COR-L47 (cell line): ENCODE measurements around the gene ATP2A3.
"Not testable (repeated sequence)": the region's sequence is repeated elsewhere in the genome, so short reads cannot be mapped to it uniquely, and the experiment has no call there.

Experiments
- DNase-seq: peaks from one replicate; lab custom pipeline; 2025; lab: John Stamatoyannopoulos, UW

The ATP2A3 gene

DNA sequence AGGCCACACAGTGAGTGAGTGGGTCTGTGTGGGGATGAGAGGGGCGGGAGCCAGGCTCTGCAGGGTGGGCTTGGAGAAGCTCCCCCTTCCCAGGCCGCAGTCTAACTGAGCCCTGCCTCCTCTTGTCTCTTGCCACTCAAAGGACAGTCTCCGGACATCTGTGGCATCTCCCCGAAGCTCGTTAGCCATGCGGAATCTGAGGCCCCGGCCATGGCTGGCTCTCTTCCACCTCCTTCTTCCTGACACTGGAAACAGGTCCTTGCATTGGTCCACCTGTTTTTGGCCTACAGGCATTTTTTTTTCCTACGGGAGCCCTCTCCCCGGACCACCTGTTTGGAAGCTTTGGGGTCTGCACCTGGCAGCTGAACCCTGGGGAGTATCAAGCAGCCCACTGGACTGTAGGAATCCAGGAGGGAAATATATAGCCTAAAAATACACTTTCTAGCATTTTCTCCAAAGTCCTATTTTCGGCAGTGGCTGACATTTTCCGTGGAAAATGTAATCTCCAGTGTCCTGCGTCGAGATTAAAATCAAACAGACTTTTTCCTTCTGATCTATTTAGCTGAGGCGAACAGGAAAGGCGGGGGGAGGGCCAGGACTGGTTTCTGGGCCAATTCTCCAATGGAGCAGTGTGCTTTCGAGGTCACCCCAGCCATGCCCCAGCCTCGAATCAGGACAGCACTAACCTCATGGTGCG, 9.1 kb downstream of the ATP2A3 start:
- DNase-seq, result no peak

GRCh38 chr17:3954086-3954485, 10.2 kb downstream of the ATP2A3 start:
- no peak for DNase-seq

DNA sequence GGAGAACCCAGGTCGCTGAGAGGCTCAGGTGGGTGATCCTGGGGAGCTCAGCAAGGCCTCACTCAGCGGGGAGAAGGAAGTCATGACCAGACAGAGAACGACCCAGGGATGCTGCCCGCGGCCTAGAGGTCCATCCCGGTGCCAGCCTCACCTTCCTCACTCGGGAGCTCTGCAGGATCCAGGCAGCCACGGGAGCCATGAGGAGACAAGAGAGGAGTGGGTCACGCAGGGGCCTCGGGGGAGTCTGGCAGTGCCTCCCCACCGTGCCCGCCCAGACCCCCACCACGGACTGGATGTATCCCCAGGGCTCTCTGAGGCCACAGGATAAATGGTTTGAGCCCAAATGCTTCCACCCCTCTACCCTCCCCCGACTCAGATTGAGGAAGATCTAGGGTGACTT, 10.7 kb downstream of the ATP2A3 start:
- no peak for DNase-seq

GRCh38 chr17:3952186-3952585, 12.1 kb downstream of the ATP2A3 start:
- no peak for DNase-seq

- no peak for DNase-seq
Observed at GRCh38 chr17:3951420-3951819, 12.8 kb downstream of the ATP2A3 start.

DNA sequence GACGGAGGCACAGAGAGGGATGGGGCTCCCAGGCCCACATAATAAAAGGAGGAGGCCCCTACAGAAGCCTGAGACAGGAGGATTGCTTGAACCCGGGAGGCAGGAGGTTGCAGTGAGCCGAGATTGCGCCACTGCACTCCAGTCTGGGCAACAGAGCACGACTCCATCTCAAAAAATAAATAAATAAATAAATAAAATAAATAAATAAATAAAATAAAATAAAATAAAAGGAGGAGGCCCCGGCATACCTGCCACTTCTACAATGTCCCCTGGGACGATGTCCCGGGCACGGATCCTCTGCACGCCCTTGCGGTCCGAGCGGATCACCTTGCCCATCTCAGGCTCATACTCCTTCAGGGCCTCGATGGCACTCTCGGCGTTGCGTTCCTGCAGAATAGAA, 13.2 kb downstream of the ATP2A3 start:
- DNase-seq, result no peak

DNA sequence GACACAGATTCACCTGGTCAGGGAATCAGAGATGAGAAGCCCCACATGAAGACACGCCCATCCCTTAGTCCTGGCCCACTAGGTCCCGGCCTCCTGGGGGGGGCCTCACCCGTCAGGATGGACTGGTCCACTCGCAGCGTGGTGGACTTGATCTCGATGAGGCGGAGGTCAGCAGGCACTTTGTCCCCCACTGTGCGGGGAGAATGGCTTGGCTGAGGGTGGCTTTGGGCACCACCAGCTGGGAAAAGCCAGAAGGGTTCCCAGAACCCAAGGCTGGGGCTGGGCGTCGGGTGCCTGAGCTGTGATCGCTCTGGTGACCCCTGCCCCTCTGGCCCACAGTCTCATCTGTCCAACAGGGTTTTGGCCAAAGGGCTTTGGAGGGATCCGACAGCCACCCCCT, 13.7 kb downstream of the ATP2A3 start:
- no peak for DNase-seq

DNA sequence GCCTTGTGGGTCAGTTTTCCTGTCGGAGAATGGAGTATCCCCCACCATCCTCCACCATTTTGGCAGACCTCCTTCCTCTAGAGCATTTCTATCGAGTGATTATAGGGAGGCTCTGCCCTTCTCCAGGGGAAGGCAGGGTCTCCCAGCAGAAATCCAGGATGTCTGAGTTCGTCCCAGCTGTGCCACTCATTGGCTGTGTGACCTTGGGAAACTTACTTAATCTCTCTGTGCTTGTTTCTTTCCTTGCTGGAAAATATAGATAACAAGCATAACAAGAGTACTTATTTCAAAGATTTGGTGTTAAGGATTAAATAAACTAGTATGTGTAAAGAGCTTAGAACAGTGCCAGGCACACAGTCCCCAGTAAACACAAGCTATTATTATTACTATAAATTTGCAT, 14.8 kb downstream of the ATP2A3 start:
- DNase-seq, result no peak

GRCh38 chr17:3948551-3948950, 15.7 kb downstream of the ATP2A3 start:
- not testable (repeated sequence) for DNase-seq

DNA sequence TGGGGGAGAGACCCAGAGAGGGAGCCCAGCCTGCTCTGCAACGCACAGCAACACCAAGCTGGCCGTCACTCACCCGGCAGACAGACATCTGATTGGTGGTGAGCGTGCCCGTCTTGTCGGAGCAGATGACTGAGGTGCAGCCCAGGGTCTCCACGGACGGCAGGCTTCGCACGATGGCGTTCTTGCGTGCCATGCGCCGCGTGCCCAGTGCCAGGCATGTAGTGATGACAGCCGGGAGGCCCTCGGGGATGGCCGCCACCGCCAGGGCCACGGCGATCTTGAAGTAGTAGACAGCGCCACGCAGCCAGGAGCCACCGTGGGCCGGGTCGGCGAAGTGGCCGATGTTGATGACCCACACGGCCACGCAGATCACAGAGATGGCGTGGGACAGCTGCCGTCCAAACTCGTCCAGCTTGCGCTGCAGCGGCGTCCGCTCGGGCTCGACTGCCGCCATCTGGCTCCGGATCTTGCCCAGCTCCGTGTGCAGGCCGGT, 16.9 kb downstream of the ATP2A3 start:
- DNase-seq, result no peak

DNA sequence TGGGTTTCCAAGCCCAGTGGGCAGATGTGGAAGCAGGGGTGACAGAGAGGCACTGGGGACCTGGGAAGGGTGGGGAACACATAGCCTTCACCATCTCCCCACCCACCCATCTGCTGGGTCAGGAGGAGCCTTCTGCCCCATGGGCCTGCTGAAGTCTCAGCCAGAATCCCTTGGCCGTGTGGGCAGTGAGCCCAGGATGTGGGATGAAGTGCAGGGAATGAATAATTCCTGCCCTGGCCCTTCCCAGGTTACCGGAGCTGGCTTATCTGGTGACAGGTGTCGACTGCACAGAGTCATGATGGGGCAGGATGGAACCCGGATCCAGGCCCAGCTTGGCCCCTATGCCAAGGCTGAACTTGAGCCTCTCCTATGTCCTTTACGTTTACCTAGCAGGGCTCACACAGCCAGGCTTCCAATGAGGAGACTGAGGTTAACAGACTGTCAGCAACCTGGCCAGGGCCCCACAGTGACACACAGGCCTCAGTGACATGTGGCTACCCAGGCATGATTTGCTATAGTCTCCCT, 17.5 kb downstream of the ATP2A3 start:
- DNase-seq, result no peak

- no peak for DNase-seq
Observed at GRCh38 chr17:3944485-3945388, 19.5 kb downstream of the ATP2A3 start.

DNA sequence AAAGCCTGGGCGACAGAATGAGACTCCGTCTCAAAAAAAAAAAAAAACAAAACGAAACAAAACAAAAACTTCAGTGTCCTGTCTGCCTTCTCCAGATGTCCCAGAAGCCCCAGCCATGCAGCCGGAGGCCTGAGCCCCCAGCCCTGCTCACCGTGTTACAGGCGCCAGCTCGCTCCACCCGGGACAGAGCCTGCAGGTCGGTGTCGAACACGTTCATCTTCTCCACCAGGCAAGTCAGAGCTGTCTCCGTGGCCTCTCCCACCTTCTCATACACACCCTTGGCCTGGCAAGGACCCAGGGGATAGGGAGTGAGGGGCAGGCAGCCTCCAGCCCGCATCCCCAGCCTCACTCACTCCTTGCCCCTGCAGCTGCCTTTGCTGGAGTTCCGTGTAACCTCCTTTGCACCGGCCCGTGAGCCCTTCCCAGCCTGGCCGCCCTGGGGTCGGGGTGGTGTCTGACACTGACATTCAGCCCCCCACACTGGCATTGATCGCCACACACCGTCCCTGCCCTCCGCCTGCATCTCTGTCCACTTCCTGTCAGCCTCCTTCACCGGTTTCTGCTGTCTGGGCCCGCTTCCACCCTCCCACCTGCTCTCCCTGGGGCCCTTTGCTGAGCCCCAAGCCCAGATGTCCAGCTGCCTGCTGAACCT, 20.9 kb downstream of the ATP2A3 start:
- DNase-seq, result no peak

DNA sequence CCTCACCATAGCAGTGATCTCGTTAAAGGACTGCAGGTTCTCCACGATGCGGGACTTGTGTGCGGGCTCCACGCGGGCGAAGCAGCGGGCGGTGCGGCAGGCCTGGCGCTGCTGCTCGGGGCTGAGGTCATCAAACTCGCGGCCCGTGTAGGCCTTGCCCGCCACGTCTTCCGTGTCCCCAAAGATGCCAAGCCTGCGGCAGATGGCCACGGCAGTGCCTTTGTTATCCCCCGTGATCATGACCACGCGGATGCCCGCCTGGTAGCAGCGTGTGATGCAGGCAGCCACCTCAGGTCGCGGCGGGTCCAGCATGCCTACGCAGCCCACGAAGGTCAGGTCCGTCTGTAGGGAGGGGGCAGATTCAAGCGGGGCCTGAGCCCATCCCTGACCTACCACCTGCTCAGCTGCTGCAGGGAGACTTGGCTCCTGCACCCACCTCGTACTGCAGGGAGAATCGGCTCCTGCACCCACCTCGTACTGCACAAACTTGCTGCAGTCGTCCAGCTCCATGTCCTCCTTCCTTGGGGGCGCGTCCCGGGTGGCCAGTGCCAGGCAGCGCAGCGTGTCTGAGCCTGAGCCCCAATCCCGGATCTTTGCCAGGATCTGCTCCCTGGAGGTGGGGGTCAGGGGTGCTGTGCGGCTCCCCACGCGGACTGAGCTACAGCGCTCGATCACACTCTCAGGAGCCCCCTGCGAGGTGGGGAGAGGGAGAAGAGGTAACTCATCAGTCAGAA, 23.1 kb downstream of the ATP2A3 start:
- DNase-seq, result no peak

GRCh38 chr17:3937359-3937758, 26.9 kb downstream of the ATP2A3 start:
- DNase-seq, result no peak

GRCh38 chr17:3935825-3936355, 28.3 kb downstream of the ATP2A3 start:
- DNase-seq, result no peak

- peak; percentile 51 for DNase-seq
Observed at GRCh38 chr17:3935140-3935542, 29.1 kb downstream of the ATP2A3 start.

GRCh38 chr17:3929764-3930163, 34.5 kb downstream of the ATP2A3 start:
- DNase-seq, result no peak

DNA sequence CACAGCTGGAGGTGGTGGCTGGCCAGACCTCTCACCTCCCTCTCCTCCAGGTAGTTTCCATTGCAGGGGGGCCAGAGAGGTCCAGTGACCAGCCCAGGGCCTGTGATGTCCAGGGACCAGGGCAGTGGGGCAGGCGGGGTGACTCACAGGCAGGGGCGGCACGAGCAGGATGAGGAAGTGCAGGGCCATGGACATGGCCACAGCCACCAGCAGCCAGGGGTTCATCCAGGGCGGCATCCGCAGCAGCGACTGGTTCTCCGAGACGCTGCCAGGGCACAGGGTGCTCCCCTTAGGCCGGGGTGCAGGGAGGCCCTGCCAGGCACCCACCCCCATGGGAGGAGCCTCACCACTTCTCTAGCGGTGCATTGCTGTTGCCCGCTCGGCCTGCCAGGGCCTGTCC, 35.1 kb downstream of the ATP2A3 start:
- DNase-seq, result no peak

DNA sequence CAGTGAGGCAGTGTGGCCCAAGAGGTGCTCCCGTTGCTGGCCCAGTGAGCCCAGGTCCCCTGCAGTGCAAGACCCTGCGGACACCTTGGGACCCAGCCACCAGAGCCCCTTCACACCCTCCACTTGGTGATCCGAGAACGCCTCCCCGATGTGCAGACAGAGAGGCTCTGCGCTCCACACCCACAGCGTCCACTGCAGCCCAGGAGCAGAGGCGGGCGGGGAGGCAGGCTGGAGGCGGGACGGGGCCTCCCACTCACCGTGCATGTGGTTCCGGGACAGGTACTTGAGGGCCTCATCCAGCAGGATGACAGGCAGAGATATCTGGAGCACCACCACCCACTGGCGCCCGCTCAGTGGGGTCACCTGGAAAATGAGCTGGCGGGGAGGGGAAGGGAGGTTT, 35.8 kb downstream of the ATP2A3 start:
- no peak for DNase-seq

GRCh38 chr17:3927628-3928340, 36.5 kb downstream of the ATP2A3 start:
- DNase-seq, result no peak
